ENCODE data around the gene PRKCE. TPM values are rescaled to one million over a fixed set of nuclear protein-coding genes. Genes with fewer than 3 reads are reported as not detected.

Gene PRKCE
- total RNA-seq, 5 donors from 2014 or later (not counting 1 experiment from before 2014, with no cell fraction given) = 16.5 to 29.8 (median 23.4) TPM

DNA sequence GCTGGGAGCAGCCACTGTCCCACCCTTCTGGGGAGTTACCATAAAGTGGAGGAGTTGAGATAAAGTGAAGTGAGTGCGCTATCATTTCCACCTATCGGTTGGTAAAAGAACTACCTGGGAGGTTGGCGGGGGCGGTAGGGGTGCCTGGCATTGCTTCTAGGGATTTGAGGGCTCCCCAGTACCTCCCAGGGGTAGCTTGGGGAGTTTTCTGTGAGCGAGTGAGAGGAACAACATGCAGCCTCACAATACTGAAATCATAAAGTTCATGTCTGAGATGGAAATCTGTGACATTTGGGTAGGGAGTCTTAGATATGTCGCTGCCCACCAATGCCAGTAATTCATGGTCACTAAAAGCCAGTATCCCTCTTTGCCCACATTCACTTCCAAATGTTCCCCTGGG, 68.7 kb downstream of the PRKCE start:
- CTCF ChIA-PET = interaction anchor here in 1 of 2 donors (0.7 kb wide), 1 partner anchor 12 kb away, joined by 3 read pairs; no protein-coding TSS in a partner anchor
- no peak overlapping the region for H3K4me3 ChIP-seq (ENCODE audit: control insufficient read depth in 1 of 2, extremely low read depth in 1 of 2, low read length in 1 of 2)
- Mint-ChIP-seq H3K27me3 (no peaks in the 10 kb centered on the region), H3K27ac (no peak overlapping the region), H3K4me3 (no peak overlapping the region), H3K4me1 (peaks cover 9 to 27% (median 13%) of the 10 kb centered on the region in 3 donors), H3K9me3 (no peaks in the 10 kb centered on the region), H3K36me3 (peaks cover 11% of the 10 kb centered on the region)
- WGBS (ENCODE audit: insufficient coverage) = 80% methylated on average over 1 of the region's 6 CpGs
- no peaks in the 10 kb centered on the region for H3K36me3 ChIP-seq (ENCODE audit: control insufficient read depth in 2 of 2, extremely low read depth in 1 of 2, insufficient read depth in 1 of 2, low read length in 1 of 2)
- no peaks in the 10 kb centered on the region for H3K27me3 ChIP-seq (replicated peaks in 1 of 2; ENCODE audit: control insufficient read depth in 2 of 2, extremely low read depth in 1 of 2, insufficient read depth in 2 of 2, low read length in 1 of 2)
- POLR2A ChIA-PET = interaction anchor here in 1 of 2 donors (0.6 kb wide), 1 partner anchor 52 kb away, joined by 7 read pairs; no protein-coding TSS in a partner anchor
- ATAC-seq (replicated peaks in 1 of 4) (no peak), DNase-seq (no peak)
- no peaks in the 10 kb centered on the region for H3K4me1 ChIP-seq (ENCODE audit: control insufficient read depth in 1 of 2, extremely low read depth in 1 of 2, insufficient read depth in 2 of 2, low read length in 2 of 2)
- no peak overlapping the region for H3K27ac ChIP-seq (ENCODE audit: low read length)
- H3K9me3 ChIP-seq = no peaks in the 10 kb centered on the region

DNA sequence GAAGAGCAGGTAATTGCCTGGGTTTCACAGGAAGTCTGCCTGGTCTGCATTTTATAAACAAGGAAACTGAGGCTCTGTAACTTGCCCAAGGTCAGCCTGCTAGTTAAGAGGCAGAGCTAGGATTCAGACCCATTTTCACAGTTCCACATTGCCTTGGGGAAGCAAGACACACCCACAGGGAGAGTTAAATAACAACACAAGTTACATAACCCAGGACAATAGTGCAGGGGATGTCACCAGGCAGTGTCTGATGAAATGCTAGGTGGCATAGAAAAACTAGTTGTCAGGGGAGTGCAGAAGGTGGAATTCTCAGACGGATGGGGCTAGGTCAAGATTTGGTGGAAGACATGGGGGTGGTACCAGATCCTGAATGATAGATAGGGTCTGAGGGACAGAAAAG, 69.7 kb downstream of the PRKCE start:
- Mint-ChIP-seq H3K27ac (no peak overlapping the region), H3K4me1 (peaks cover 9 to 28% (median 13%) of the 10 kb centered on the region in 3 donors), H3K9me3 (no peaks in the 10 kb centered on the region), H3K27me3 (no peaks in the 10 kb centered on the region), H3K36me3 (peaks cover 5% of the 10 kb centered on the region), H3K4me3 (no peak overlapping the region)
- H3K9me3 ChIP-seq = no peaks in the 10 kb centered on the region
- DNase-seq = no peak
- no peaks in the 10 kb centered on the region for H3K4me1 ChIP-seq (ENCODE audit: control insufficient read depth in 1 of 2, extremely low read depth in 1 of 2, insufficient read depth in 2 of 2, low read length in 2 of 2)
- H3K27me3 ChIP-seq (replicated peaks in 1 of 2; ENCODE audit: control insufficient read depth in 2 of 2, extremely low read depth in 1 of 2, insufficient read depth in 2 of 2, low read length in 1 of 2) = no peaks in the 10 kb centered on the region
- ATAC-seq (replicated peaks in 1 of 4) = no peak
- H3K36me3 ChIP-seq (ENCODE audit: control insufficient read depth in 2 of 2, extremely low read depth in 1 of 2, insufficient read depth in 1 of 2, low read length in 1 of 2) = no peaks in the 10 kb centered on the region
- WGBS (ENCODE audit: insufficient coverage) = 100% methylated on average over 1 of the region's 1 CpG
- no peak overlapping the region for H3K27ac ChIP-seq (ENCODE audit: low read length)
- CTCF ChIA-PET = no interaction called here
- no peak overlapping the region for H3K4me3 ChIP-seq (ENCODE audit: control insufficient read depth in 1 of 2, extremely low read depth in 1 of 2, low read length in 1 of 2)
- POLR2A ChIA-PET = no interaction called here

- CTCF ChIA-PET = no interaction called here
- Mint-ChIP-seq H3K27ac (no peak overlapping the region), H3K36me3 (peaks cover 10% of the 10 kb centered on the region), H3K9me3 (no peaks in the 10 kb centered on the region), H3K4me1 (peaks cover 9 to 33% (median 13%) of the 10 kb centered on the region in 3 donors), H3K4me3 (no peak overlapping the region), H3K27me3 (no peaks in the 10 kb centered on the region)
- POLR2A ChIA-PET = no interaction called here
- Histone ChIP-seq H3K4me1 (ENCODE audit: control insufficient read depth in 1 of 2, extremely low read depth in 1 of 2, insufficient read depth in 2 of 2, low read length in 2 of 2) (no peaks in the 10 kb centered on the region), H3K9me3 (no peaks in the 10 kb centered on the region), H3K36me3 (ENCODE audit: control insufficient read depth in 2 of 2, extremely low read depth in 1 of 2, insufficient read depth in 1 of 2, low read length in 1 of 2) (no peaks in the 10 kb centered on the region), H3K27me3 (replicated peaks in 1 of 2; ENCODE audit: control insufficient read depth in 2 of 2, extremely low read depth in 1 of 2, insufficient read depth in 2 of 2, low read length in 1 of 2) (no peaks in the 10 kb centered on the region), H3K4me3 (ENCODE audit: control insufficient read depth in 1 of 2, extremely low read depth in 1 of 2, low read length in 1 of 2) (no peak overlapping the region), H3K27ac (ENCODE audit: low read length) (no peak overlapping the region)
- 100% methylated on average over 1 of the region's 5 CpGs for WGBS (ENCODE audit: insufficient coverage)
- no peak for DNase-seq
- no peak for ATAC-seq (replicated peaks in 1 of 4)
Observed at GRCh38 chr2:45722477-45722876, 71.0 kb downstream of the PRKCE start.

DNA sequence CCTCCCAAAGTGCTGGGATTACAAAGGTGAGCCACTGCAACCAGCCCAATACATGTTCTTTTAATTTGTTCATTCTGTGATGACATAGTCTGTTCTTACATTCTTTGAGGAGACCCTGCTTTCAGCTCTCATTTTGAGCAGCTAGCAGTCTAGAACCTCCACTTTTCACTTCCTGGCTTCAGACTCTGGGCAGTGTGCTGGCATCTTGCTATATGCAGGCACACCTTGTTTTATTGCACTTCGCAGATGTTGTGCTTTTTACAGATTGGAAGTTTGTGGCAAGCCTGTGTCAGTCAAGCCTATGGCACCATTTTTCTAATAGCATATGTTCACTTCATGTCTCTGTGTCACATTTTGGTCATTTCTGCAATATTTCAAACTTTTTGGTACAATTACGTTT, 72.4 kb downstream of the PRKCE start:
- CTCF ChIA-PET = interaction anchor here (0.5 to 0.6 kb wide), 2 partner anchors 62 to 762 kb away, joined by 3 to 4 read pairs; no protein-coding TSS in a partner anchor
- no peak overlapping the region for H3K27ac Mint-ChIP-seq
- Histone ChIP-seq H3K27me3 (replicated peaks in 1 of 2; ENCODE audit: control insufficient read depth in 2 of 2, extremely low read depth in 1 of 2, insufficient read depth in 2 of 2, low read length in 1 of 2) (no peaks in the 10 kb centered on the region), H3K4me1 (ENCODE audit: control insufficient read depth in 1 of 2, extremely low read depth in 1 of 2, insufficient read depth in 2 of 2, low read length in 2 of 2) (no peaks in the 10 kb centered on the region), H3K4me3 (ENCODE audit: control insufficient read depth in 1 of 2, extremely low read depth in 1 of 2, low read length in 1 of 2) (no peak overlapping the region), H3K9me3 (no peaks in the 10 kb centered on the region), H3K27ac (ENCODE audit: low read length) (no peak overlapping the region), H3K36me3 (ENCODE audit: control insufficient read depth in 2 of 2, extremely low read depth in 1 of 2, insufficient read depth in 1 of 2, low read length in 1 of 2) (no peaks in the 10 kb centered on the region)
- no peak for DNase-seq
- 100% methylated on average over 1 of the region's 2 CpGs for WGBS (ENCODE audit: insufficient coverage)
- peaks cover 13% of the 10 kb centered on the region for H3K36me3 Mint-ChIP-seq
- H3K4me1 Mint-ChIP-seq = peaks cover 9 to 37% (median 13%) of the 10 kb centered on the region in 3 donors
- POLR2A ChIA-PET = no interaction called here
- ATAC-seq (replicated peaks in 1 of 4) = no peak
- no peaks in the 10 kb centered on the region for H3K9me3 Mint-ChIP-seq
- no peak overlapping the region for H3K4me3 Mint-ChIP-seq
- no peaks in the 10 kb centered on the region for H3K27me3 Mint-ChIP-seq

DNA sequence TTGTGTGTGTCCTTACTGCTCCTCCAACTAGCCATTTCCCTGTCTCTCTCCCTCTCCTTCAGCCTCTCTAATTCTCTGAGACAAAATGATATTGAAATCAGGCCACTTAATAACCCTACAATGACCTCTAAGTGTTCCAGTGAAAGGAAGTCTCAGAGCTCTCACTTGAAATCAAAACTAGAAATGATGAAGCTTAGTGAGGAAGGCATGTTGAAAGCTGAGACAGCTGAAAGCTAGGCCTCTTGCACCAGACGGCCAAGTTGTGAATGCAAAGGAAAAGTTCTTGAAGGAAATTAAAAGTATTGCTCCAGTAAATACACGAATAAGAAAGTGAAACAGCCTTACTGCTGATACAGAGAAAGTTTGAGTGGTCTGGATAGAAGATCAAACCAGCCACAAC, 72.9 kb downstream of the PRKCE start:
- Histone ChIP-seq H3K4me3 (ENCODE audit: control insufficient read depth in 1 of 2, extremely low read depth in 1 of 2, low read length in 1 of 2) (no peak overlapping the region), H3K36me3 (ENCODE audit: control insufficient read depth in 2 of 2, extremely low read depth in 1 of 2, insufficient read depth in 1 of 2, low read length in 1 of 2) (no peaks in the 10 kb centered on the region), H3K27me3 (replicated peaks in 1 of 2; ENCODE audit: control insufficient read depth in 2 of 2, extremely low read depth in 1 of 2, insufficient read depth in 2 of 2, low read length in 1 of 2) (no peaks in the 10 kb centered on the region), H3K4me1 (ENCODE audit: control insufficient read depth in 1 of 2, extremely low read depth in 1 of 2, insufficient read depth in 2 of 2, low read length in 2 of 2) (no peaks in the 10 kb centered on the region), H3K9me3 (no peaks in the 10 kb centered on the region), H3K27ac (ENCODE audit: low read length) (no peak overlapping the region)
- ATAC-seq (replicated peaks in 1 of 4) (no peak), DNase-seq (no peak)
- H3K27ac Mint-ChIP-seq = peak overlapping the region in 1 of 2 donors; percentile 11
- no CpG with 5 or more reads among the region's 2 CpGs for WGBS (ENCODE audit: insufficient coverage)
- CTCF ChIA-PET = interaction anchor here in 1 of 2 donors (0.5 kb wide), 1 partner anchor 62 kb away, joined by 4 read pairs; no protein-coding TSS in a partner anchor
- peaks cover 14% of the 10 kb centered on the region for H3K36me3 Mint-ChIP-seq
- H3K27me3 Mint-ChIP-seq = no peaks in the 10 kb centered on the region
- H3K4me1 Mint-ChIP-seq = peaks cover 9 to 39% (median 13%) of the 10 kb centered on the region in 3 donors
- H3K4me3 Mint-ChIP-seq = no peak overlapping the region
- POLR2A ChIA-PET = no interaction called here
- no peaks in the 10 kb centered on the region for H3K9me3 Mint-ChIP-seq

GRCh38 chr2:45725731-45726130, 74.3 kb downstream of the PRKCE start:
- DNase-seq = no peak
- peaks cover 9 to 42% (median 13%) of the 10 kb centered on the region in 3 donors for H3K4me1 Mint-ChIP-seq
- Histone ChIP-seq H3K4me3 (ENCODE audit: control insufficient read depth in 1 of 2, extremely low read depth in 1 of 2, low read length in 1 of 2) (no peak overlapping the region), H3K36me3 (ENCODE audit: control insufficient read depth in 2 of 2, extremely low read depth in 1 of 2, insufficient read depth in 1 of 2, low read length in 1 of 2) (no peaks in the 10 kb centered on the region), H3K27me3 (replicated peaks in 1 of 2; ENCODE audit: control insufficient read depth in 2 of 2, extremely low read depth in 1 of 2, insufficient read depth in 2 of 2, low read length in 1 of 2) (no peaks in the 10 kb centered on the region), H3K9me3 (no peaks in the 10 kb centered on the region), H3K27ac (ENCODE audit: low read length) (no peak overlapping the region), H3K4me1 (ENCODE audit: control insufficient read depth in 1 of 2, extremely low read depth in 1 of 2, insufficient read depth in 2 of 2, low read length in 2 of 2) (no peaks in the 10 kb centered on the region)
- WGBS (ENCODE audit: insufficient coverage) = 84% methylated on average over 3 of the region's 8 CpGs
- no peak overlapping the region for H3K4me3 Mint-ChIP-seq
- H3K27me3 Mint-ChIP-seq = no peaks in the 10 kb centered on the region
- no peaks in the 10 kb centered on the region for H3K9me3 Mint-ChIP-seq
- no peak overlapping the region for H3K27ac Mint-ChIP-seq
- ChIA-PET POLR2A (no interaction called here), CTCF (no interaction called here)
- ATAC-seq (replicated peaks in 1 of 4) = no peak
- H3K36me3 Mint-ChIP-seq = peaks cover 14% of the 10 kb centered on the region

- Histone ChIP-seq H3K4me3 (ENCODE audit: control insufficient read depth in 1 of 2, extremely low read depth in 1 of 2, low read length in 1 of 2) (no peak overlapping the region), H3K27me3 (replicated peaks in 1 of 2; ENCODE audit: control insufficient read depth in 2 of 2, extremely low read depth in 1 of 2, insufficient read depth in 2 of 2, low read length in 1 of 2) (no peaks in the 10 kb centered on the region), H3K36me3 (ENCODE audit: control insufficient read depth in 2 of 2, extremely low read depth in 1 of 2, insufficient read depth in 1 of 2, low read length in 1 of 2) (no peaks in the 10 kb centered on the region), H3K9me3 (no peaks in the 10 kb centered on the region), H3K27ac (ENCODE audit: low read length) (no peak overlapping the region), H3K4me1 (ENCODE audit: control insufficient read depth in 1 of 2, extremely low read depth in 1 of 2, insufficient read depth in 2 of 2, low read length in 2 of 2) (no peaks in the 10 kb centered on the region)
- no peaks in the 10 kb centered on the region for H3K27me3 Mint-ChIP-seq
- ATAC-seq (replicated peaks in 1 of 4) = no peak
- DNase-seq = no peak
- no peak overlapping the region for H3K27ac Mint-ChIP-seq
- H3K4me3 Mint-ChIP-seq = no peak overlapping the region
- peaks cover 9 to 41% (median 13%) of the 10 kb centered on the region in 3 donors for H3K4me1 Mint-ChIP-seq
- POLR2A ChIA-PET = interaction anchor here in 1 of 2 donors (0.6 kb wide), 1 partner anchor 15 kb away, joined by 21 read pairs; no protein-coding TSS in a partner anchor
- CTCF ChIA-PET = no interaction called here
- peaks cover 14% of the 10 kb centered on the region for H3K36me3 Mint-ChIP-seq
- no CpG with 5 or more reads among the region's 4 CpGs for WGBS (ENCODE audit: insufficient coverage)
- no peaks in the 10 kb centered on the region for H3K9me3 Mint-ChIP-seq
Observed at GRCh38 chr2:45726188-45726587, 74.7 kb downstream of the PRKCE start.
